HL-60 (cell line): ENCODE results near the gene TMPRSS6.

Source experiments
- DNase-seq, 2 experiments: peaks; one replicate each; pipeline ENCODE4 v3.0.0-alpha.2; 2010 to 2020; ENCODE audit warnings: low read depth in 1 of 2, low spot score in 1 of 2
- H3K27ac ChIP-seq: fragments of 250-450 bp; sonication (Bioruptor Pico); replicated peaks from 2 replicates; pipeline ENCODE4 v1.5.1; 2020; ENCODE audit warnings: mild to moderate bottlenecking, moderate library complexity
- H3K27me3 ChIP-seq: fragments of 250-450 bp; sonication (Bioruptor Pico); 2 replicates; pipeline ENCODE4 v1.5.1; 2021; ENCODE audit warnings: mild to moderate bottlenecking, moderate library complexity; ENCODE audit not compliant: insufficient read depth, poor library complexity, severe bottlenecking
- H3K4me3 ChIP-seq: replicated peaks from 2 replicates; pipeline ENCODE4 v1.5.1; 2011; ENCODE audit warnings: mild to moderate bottlenecking, control low read depth, low read length; ENCODE audit not compliant: insufficient read depth
- GABPA ChIP-seq: IDR thresholded peaks from 2 replicates; pipeline ENCODE4 v1.6.1; 2012; ENCODE audit warnings: low read depth
- POLR2AphosphoS5 ChIP-seq: IDR thresholded peaks from 2 replicates; pipeline ENCODE4 v1.6.1; 2012; ENCODE audit warnings: low read depth
- SPI1 ChIP-seq: IDR thresholded peaks from 2 replicates; pipeline ENCODE4 v1.6.1; 2012; ENCODE audit warnings: low read depth, mild to moderate bottlenecking, borderline replicate concordance
- long read RNA-seq: library from polyadenylated mRNA; unstranded; transcript quantifications from one replicate; pipeline ENCODE4 v2.0.0, GENCODE V29; 2020
- TF ChIP-seq, protein P1 (sequence below): IDR thresholded peaks from one replicate; pipeline ENCODE4 v1.5.1; 2011; ENCODE audit warnings: low read length, control low read depth, inconsistent platforms; ENCODE audit not compliant: insufficient read depth
- TF ChIP-seq, protein P2 (sequence below): IDR thresholded peaks from 2 replicates; pipeline ENCODE4 v1.6.1; 2012; ENCODE audit warnings: low read depth; ENCODE audit not compliant: insufficient replicate concordance

TMPRSS6 gene
- long read RNA-seq = 0 reads

DNA sequence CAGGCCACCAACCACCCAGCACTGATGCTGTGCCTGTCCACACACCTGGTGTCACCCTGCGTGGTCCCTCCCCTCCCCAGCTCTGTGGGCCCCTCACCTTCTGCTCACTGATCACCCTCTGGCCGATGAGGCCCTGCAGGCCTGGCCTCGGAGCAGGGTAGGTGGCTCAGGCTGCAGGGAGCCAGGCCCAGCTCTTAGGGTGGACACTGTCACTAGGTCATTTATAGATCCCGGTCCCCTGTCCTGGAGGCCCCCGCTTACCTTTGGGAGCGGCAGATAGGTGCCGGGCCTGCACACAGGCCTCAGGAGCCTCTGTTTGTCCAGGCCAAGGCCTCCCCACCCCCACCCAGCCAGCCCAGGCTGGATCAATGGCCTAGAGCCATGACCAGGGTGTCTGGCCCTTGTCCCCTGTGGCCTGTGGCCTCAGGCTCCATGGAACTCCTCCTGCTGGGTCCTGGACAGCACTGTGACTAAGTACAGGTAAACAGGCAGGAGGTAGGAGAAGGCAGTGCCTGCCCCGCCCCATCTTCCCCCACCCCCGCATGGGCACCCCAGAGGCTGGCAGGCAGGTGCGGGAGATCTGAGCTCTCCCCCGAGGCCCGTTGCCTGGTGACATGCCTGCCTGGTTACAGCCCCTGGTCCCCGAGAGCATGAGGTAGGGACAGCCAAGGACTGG lies at the start of gene TMPRSS6:
TSS of gene TMPRSS6 (minus strand) at position 472 of the 676 bp plus-strand sequence. CDS start 6,296 bp downstream, outside the sequence.
- H3K4me3 ChIP-seq = no peak within 1 kb of the TSS
- no peak within 1 kb of the TSS for H3K27ac ChIP-seq
- TF ChIP-seq SPI1 (no peak), GABPA (no peak), POLR2AphosphoS5 (no peak)
- TF ChIP-seq, protein P1, sequence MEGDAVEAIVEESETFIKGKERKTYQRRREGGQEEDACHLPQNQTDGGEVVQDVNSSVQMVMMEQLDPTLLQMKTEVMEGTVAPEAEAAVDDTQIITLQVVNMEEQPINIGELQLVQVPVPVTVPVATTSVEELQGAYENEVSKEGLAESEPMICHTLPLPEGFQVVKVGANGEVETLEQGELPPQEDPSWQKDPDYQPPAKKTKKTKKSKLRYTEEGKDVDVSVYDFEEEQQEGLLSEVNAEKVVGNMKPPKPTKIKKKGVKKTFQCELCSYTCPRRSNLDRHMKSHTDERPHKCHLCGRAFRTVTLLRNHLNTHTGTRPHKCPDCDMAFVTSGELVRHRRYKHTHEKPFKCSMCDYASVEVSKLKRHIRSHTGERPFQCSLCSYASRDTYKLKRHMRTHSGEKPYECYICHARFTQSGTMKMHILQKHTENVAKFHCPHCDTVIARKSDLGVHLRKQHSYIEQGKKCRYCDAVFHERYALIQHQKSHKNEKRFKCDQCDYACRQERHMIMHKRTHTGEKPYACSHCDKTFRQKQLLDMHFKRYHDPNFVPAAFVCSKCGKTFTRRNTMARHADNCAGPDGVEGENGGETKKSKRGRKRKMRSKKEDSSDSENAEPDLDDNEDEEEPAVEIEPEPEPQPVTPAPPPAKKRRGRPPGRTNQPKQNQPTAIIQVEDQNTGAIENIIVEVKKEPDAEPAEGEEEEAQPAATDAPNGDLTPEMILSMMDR = no peak
- TF ChIP-seq, protein P2, sequence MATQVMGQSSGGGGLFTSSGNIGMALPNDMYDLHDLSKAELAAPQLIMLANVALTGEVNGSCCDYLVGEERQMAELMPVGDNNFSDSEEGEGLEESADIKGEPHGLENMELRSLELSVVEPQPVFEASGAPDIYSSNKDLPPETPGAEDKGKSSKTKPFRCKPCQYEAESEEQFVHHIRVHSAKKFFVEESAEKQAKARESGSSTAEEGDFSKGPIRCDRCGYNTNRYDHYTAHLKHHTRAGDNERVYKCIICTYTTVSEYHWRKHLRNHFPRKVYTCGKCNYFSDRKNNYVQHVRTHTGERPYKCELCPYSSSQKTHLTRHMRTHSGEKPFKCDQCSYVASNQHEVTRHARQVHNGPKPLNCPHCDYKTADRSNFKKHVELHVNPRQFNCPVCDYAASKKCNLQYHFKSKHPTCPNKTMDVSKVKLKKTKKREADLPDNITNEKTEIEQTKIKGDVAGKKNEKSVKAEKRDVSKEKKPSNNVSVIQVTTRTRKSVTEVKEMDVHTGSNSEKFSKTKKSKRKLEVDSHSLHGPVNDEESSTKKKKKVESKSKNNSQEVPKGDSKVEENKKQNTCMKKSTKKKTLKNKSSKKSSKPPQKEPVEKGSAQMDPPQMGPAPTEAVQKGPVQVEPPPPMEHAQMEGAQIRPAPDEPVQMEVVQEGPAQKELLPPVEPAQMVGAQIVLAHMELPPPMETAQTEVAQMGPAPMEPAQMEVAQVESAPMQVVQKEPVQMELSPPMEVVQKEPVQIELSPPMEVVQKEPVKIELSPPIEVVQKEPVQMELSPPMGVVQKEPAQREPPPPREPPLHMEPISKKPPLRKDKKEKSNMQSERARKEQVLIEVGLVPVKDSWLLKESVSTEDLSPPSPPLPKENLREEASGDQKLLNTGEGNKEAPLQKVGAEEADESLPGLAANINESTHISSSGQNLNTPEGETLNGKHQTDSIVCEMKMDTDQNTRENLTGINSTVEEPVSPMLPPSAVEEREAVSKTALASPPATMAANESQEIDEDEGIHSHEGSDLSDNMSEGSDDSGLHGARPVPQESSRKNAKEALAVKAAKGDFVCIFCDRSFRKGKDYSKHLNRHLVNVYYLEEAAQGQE = no peak
- H3K27me3 ChIP-seq = peaks cover 3% of the 10 kb centered on the region
- no peak for DNase-seq

DNA sequence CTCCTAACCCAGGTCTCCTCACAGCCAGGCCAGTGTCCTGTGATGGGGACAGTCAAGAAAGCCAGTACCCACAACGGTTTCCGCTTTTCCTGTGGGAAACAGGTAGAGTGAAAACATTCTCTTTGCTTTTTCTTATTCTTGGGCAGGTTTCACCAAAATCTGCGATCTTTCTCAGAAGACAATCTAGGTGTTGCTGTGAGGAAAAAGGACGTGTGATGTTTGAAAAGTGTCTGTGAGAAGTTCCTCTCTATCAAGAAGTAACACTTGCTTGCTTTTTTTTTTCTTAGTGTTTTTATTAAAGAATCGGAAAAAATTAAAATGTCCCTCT lies 49.4 kb upstream of the TMPRSS6 start:
- TF ChIP-seq SPI1 (no peak), GABPA (no peak), POLR2AphosphoS5 (no peak)
- TF ChIP-seq, protein P2 = no peak
- TF ChIP-seq, protein P1 = no peak
- Histone ChIP-seq H3K27me3 (no peaks in the 10 kb centered on the region), H3K27ac (no peak overlapping the region), H3K4me3 (no peak overlapping the region)
- DNase-seq = no peak

DNA sequence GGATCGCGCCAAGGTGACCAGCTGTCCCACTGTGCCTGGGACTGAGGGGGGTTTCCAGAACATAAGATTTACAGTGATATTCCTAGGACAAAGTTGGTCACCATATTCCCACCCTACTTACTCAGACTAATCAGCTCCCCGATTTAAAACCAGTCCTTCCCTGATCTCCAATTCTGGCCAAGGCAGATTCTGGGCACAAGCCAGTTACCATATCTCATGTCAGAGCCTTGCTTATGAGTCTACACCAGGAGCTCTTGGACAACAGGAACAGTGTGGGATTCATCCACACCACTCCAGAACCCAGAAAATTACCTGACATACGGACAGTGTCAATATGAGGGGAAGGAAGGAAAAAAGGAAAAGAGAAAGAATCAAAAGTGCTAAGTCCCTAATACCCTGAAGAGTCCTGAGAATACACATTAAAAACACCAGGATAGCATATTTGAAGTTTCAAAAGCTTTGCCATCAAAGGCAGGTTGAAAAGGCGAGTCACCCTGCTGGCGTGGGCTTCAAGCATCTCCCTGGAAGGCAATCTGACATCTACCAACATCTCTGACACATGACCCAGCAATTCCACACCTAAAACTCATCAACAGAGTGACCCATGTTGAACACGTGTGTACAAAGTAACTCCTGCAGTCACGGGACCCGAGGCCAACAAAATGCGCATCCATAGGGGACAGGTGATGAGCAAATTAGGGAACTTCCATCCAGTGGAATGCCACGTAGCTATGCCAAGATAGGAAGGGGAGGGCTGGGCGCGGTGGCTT lies 48.2 kb upstream of the TMPRSS6 start:
- Histone ChIP-seq H3K4me3 (no peak overlapping the region), H3K27ac (no peak overlapping the region), H3K27me3 (no peaks in the 10 kb centered on the region)
- TF ChIP-seq, protein P2 = no peak
- TF ChIP-seq, protein P1 = no peak
- TF ChIP-seq GABPA (no peak), SPI1 (no peak), POLR2AphosphoS5 (no peak)
- no peak for DNase-seq
